NCI-H460 (cell line): ENCODE measurements around the gene CCDC174. TPM values are rescaled to one million over a fixed set of nuclear protein-coding genes. Genes with fewer than 3 reads are reported as not detected.
A peak's percentile ranks its signal among the peaks of the same experiment; 100 is the strongest.

Source experiments
- DNase-seq: peaks from one replicate; pipeline ENCODE4 v3.0.0-alpha.2; 2016; ENCODE audit warnings: low read depth; ENCODE audit errors: extremely low read depth
- total RNA-seq: library from RNA; depleted of rRNA; stranded (reverse); fragments of >200 nt; shearing (Covaris generic); gene quantifications from 2 replicates; pipeline ENCODE4 v1.2.3, GENCODE V29; 2014

The CCDC174 gene
- total RNA-seq, 1 experiment from 2014 or later = 30.7 TPM

DNA sequence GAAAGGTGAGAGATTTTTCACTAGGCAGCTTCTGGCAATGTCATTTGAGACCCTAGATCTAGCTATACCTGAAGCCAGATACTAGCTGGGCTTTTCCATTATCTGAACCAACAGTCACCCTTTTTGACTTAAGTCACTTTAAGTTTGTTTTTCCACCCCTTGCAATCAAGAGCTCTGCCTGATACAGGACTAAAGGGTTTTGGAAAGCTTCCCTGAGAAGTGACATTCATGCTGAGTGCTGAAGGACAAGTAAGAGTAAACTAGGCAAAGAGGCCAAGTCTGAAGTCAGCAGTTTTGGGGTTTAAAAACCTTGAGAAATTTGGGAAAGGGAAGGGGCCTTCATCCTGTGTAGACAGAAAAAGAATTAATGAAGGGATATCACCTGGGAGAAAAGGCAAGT lies 27.1 kb upstream of the CCDC174 start:
- no peak for DNase-seq

DNA sequence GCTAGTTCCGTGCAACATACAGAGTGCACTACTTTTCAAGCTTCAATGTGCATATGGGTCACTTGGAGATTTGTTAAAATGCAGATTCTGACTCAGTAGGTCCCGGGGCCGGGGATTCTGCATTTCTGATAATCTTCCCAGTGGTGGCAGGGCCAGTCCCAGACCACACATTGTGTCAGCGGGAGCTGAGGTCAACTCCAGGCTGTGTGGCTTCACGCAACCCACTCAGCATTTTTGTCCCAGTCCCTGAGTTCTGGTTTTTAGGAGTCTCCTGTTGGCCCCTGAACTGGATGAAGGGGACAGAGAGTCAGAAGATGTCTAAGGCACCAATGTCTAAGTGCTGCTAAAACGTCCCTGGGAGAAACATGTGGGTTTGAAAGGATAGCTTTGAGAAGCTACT lies 26.1 kb upstream of the CCDC174 start:
- DNase-seq = no peak

DNA sequence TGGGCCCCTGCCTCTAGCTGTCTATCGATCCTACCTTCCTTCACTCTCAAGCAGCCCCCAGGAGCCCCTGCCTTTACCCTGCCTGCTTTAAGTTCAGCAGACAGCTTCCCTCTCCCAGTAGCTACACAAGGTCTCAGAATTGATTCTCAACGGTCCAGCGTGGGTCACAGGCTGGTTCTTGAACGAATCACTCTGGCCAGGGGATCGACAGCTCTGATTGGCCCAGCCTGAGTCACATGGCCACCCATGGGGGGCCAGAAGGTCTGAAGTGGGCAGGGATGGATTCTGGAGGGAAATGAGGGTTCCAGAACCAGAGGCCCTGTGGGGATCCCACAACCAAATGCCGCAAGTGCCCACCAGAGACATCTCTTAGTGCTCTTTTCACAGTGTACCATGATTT lies 23.7 kb upstream of the CCDC174 start:
- DNase-seq = no peak

DNA sequence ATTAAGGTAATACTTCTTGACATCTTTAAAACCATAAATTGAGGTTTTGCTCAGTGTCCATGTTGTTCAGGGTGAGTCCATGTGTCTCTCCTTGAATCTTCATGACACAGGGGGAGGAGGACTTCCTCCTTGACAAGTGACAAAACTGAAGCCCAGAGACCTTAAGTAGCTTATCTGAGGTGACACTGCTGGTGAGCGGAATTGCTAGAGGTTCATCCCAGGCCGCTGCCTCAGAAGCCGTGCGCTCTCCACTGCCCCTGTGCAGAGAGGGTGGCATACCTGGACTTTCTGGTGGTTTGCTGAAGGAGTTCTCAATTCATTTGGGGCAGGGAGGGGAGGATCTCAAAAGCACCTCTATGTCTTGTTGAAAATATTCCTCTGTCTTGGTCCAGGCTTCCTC lies 23.2 kb upstream of the CCDC174 start:
- no peak for DNase-seq

- DNase-seq = no peak
Measured at GRCh38 chr3:14630404-14631100, 21.0 kb upstream of the CCDC174 start.

DNA sequence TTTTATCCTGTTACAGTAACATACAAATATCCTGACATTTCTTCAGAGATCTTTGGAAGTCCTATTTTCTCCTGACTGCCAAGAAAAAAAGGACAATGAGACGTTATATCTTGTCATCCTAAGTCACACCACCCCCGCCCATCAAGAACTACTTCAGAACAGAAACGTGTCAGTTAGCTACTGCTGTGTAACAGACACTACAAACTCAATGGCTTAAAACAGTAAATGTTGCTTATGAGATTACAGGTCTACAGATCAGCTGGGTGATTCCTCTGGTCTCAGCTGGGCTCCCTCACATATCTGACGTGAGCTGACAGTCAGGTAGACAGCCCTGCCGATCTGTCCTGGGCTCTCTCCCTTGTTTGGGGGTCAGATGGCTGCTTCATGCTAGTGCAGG lies 20.5 kb upstream of the CCDC174 start:
- DNase-seq = no peak

GRCh38 chr3:14631687-14632441 lies 19.7 kb upstream of the CCDC174 start:
- DNase-seq = no peak

- no peak for DNase-seq
Measured at GRCh38 chr3:14632442-14632930, 19.1 kb upstream of the CCDC174 start.

DNA sequence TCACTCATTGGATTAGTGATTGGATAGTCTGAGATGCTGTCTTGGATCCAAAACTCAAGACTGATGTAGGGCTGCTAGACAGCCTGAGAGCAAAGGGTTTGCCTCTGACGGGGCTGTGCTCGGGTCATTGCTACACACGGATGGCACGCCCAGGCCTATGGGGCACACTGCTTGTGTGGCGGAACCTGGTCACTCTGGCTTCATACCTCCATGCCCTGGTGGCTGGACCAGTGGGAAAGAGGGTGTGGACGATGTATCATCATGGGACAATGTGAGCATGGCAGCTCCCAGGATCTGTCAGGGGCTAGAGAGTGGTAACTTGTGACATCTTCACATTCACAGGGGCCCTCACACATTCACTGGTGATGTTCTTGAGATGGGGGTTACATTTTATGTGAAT lies 18.1 kb upstream of the CCDC174 start:
- DNase-seq = no peak

- peak; percentile 41 for DNase-seq
Measured at GRCh38 chr3:14633819-14634424, 17.6 kb upstream of the CCDC174 start.

DNA sequence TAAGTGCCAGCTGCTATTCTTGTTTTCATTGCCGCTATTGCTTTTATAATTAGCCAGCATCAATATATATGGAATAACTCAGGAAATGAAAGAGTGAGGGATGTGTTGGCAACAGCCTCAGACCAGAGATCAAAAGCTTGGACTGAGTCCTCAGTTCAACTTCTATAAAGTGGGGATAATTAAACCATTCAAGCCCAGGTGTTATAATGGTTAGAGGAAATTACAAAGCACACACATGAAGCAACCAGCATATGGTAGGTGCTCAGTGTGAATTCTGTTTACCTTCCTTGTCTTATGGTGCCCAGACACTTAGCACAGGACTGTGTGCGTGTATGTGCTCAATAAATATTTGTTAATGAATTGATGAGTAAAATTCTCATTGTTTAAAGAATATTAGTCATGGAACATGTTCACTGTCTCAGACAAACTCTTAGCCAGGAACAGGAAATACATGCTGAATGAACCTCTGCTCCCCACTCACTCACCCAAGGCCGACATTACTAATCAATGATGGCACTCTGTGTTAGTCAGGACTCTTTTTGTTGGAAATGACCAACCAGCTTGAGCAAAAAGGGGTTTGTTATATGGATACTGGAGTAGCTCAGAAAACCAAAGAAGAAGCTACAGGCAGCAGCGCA lies 16.7 kb upstream of the CCDC174 start:
- DNase-seq = no peak

GRCh38 chr3:14636496-14637087 lies 15.0 kb upstream of the CCDC174 start:
- DNase-seq = no peak

- DNase-seq = peak; percentile 13
Measured at GRCh38 chr3:14640157-14640562, 11.4 kb upstream of the CCDC174 start.

- DNase-seq = no peak
Measured at GRCh38 chr3:14640734-14641133, 10.8 kb upstream of the CCDC174 start.

DNA sequence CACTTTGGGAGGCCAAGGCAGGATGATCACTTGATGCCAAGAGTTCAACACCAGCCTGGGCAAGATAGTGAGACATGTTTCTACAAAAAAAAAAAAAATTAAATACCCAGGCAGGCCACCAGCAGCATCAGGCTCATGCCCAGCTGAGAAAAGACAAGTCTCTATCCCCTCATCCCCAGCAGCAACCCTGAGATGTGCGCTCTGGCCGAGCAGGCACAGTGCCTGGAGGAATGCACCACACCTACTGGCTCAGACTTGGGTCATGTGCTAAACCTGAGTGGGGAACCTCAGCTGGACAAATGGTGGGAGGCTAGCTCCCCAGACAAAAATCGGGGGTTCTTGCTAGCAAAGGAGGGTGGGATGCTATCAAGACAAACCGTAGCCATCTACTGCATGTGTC lies 10.2 kb upstream of the CCDC174 start:
- no peak for DNase-seq

DNA sequence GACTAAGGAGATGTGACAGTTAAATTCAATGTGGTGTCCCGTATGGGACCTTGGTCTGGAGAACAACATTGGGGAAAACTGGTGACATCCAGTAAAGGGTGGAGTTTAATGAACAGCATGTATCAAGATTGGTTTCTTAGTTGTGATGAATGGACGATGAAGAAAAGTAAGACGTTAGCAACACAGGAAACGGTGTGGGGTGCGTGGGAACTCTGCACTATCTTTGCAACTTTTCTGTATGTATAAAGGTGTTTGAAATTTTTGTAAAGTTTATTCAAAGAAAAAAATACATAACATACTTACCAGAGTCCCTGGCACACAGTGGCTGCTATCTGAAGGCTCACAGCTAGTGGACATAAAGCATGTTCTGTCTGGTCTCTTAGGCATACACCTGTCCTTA lies 6.1 kb upstream of the CCDC174 start:
- no peak for DNase-seq

DNA sequence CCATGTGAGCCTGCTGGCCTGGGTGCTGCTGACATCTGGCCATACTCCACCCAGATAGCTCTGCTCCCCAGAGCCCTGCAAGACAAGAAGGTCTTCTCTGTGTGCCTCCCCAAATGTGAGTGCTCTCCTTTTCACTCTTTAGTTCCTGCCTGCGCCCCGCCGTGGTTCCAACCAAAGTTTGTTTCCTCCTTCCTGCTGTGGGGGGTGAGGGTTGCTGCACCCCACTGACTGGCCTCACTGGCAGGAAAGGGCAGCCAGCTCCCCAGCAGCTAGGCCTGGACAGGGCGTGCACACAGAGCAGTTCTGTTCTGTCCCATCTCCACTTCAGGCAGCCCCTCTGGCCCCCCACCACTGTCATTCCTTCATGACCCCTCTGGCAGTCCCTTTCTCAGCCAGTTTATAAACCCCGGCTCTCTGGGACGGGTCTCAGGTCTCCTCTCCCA lies 5.4 kb upstream of the CCDC174 start:
- no peak for DNase-seq

DNA sequence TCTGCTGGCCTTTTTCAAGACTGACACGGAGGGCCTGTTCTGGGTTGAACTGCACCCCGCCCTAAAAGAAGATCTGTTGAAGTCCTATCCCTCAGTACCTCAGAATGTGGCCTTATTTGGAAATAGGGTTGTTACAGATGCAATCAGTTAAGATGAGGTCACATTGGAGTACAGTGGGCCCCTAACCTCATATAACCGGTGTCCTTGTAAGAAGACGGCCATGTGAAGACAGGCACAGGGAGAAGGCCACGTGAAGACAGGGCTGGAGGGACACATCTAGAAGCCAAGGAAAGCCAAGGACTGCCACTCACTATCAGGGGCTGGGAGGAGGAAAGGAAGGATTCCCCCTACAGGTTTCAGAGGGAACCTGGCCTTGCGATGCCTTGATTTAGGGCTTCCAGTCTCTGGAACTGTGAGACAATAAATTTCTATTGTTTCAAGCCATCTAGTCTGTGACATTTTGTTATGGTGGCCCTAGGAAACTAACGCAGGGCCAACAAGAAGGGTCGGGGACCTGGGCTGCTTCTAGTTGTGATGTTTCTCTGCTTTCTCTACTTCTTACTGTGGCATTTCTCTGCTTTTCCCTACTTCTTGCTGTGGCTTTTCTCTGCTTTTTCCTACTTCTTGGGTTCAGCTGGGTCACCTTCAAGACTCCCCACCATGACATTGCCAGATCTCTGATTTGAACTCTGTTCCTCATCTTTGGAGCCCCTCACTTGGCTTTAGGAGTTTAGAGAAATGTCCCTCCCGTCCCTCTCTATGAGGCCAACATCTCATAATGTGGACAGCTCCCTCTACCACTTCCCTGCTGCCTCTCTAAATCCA lies 4.8 kb upstream of the CCDC174 start:
- DNase-seq = no peak

GRCh38 chr3:14647976-14648955 lies 3.3 kb upstream of the CCDC174 start:
- DNase-seq = peak; percentile 35
